ENCODE measurements around the gene UNKL.

UNKL gene

GRCh38 chr16:1349351-1349750 lies 65.2 kb downstream of the UNKL start:
- FAIRE-seq: no peak

DNA sequence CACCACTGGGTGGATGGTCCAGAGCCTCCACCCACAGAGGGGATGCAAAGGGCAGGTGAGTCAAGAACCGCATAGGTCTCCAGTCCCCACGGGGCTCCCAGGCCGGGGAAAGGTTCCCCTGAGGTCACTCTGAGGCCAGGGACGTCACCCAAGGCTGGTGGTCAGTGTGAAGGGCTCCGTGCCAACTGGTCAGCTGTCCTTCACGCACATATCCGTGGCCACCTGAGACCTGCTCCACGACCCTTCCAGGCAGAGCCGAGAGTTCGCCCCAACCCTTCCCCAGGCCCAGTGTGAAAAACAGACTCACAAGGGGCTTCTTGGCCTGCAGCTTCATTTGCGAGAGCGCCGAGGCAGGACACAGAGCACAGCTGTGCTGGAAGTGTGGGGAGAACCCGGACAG lies 65.6 kb downstream of the UNKL start:
- FAIRE-seq: no peak

DNA sequence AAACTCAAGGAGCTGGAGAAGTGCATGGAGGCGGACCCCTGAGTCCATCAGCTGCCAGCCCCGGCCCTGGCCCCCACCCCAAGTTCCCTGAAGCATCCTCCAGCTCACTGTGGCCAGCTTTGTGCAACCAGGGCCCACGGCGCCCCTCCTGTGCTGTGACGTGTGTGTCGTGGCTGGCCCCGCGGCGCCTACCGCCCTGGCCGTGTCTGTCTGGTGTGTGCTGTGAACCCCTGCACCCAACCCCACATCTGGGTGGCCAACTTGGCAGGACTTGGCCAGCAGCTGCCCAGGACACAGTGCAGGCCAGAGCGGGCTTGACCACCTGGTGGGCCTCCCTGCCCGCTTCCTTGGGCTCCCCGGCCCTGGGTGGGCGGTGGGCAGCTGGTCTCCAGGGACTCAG lies 66.1 kb downstream of the UNKL start:
- no peak for FAIRE-seq

GRCh38 chr16:1347962-1348361 lies 66.5 kb downstream of the UNKL start:
- no peak for FAIRE-seq

- FAIRE-seq: no peak
Observed at GRCh38 chr16:1347286-1347855, 67.1 kb downstream of the UNKL start.

DNA sequence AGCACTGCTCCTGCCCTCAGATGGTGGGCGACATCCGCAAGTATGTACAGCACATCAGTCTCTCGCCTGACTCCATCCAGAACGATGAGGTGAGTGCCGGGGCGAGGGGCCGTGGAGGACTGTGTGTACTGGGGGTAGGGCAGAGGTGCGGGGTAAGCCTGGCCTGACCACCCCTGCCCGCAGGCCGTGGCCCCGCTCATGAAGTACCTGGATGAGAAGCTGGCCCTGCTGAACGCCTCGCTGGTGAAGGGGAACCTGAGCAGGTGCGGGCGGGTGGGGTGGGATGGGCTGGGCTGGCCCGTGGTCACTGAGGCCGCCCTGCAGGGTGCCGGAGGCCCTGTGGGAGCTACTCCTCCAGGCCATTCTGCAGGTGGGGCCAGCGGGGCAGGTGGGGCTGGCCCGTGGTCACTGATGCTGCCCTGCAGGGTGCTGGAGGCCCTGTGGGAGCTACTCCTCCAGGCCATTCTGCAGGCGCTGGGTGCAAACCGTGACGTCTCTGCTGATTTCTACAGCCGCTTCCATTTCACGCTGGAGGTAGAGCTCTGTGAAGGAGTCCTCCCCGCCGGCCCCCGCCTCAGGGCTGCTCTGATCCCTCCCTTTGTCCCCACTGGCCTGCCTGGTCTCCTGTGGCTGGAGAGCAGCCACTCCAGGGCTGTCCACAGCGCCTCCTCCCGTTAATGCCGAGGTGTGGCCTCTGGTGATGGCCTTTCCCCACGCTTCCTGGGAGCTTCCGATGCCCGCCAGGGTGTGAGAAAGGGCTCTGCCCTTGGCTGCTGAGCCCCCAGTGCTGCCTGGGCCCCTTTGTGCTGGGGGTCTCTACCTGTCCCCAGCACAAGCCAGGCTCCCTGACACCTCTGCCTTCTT lies 67.8 kb downstream of the UNKL start:
- no peak for FAIRE-seq

DNA sequence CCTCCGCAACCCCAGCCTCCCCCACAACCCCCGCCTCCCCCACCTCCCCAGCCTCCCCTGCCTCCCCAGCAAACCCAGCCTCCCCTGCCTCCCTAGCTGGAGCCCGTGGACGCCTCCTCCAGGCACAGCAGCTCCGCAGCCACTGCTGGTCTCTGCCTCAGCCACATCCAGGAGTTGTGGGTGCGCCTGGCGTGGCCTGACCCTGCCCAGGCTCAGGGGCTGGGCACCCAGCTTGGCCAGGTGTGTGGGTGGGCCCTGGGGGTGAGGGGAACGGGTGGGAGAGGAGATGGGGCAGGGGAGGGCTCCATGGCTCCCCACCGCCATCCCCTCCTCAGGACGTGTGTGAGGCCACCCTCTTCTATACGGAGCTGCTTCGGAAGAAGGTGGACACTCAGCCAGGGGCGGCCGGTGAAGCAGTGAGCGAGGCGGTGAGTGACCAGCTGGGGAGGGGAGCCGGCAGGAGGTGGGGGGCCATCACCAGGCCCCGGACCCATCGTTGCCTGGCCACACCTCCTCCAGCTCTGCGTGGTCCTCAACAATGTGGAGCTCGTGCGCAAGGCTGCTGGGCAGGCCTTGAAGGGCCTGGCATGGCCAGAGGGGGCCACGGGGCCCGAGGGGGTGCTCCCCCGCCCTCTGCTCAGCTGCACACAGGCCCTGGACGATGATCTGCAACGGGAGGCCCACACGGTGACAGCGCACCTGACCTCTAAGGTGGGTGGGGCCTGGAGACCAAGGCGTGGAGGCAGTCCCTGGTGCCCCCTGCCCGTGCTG lies 68.7 kb downstream of the UNKL start:
- FAIRE-seq: no peak

- FAIRE-seq: no peak
Observed at GRCh38 chr16:1345087-1345486, 69.4 kb downstream of the UNKL start.

DNA sequence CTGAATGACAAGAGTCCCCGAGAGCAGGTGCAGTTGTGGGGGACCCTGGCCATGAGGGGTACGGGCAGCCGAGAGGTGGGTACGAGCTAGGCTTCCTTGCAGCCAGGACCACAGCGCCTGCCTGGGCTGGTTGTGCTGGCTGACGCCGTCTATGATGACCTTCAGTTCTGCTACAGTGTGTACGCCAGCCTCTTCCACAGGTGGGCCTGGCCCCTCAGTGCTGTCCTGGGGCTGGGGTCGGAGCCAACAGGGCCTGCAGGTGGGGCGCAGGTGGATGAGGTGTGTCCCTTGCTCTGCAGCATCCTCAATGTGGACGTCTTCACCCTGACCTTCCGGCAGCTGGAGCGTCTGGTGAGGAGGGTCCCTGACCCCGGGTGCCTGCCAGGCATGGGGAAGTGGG lies 70.0 kb downstream of the UNKL start:
- FAIRE-seq: no peak

GRCh38 chr16:1343428-1344242 lies 70.9 kb downstream of the UNKL start:
- no peak for FAIRE-seq

- FAIRE-seq: peak; percentile 69
Observed at GRCh38 chr16:1342526-1343427, 71.7 kb downstream of the UNKL start.

GRCh38 chr16:1341495-1342420 lies 72.7 kb downstream of the UNKL start:
- no peak for FAIRE-seq

GRCh38 chr16:1340730-1341494 lies 73.6 kb downstream of the UNKL start:
- no peak for FAIRE-seq

- FAIRE-seq: no peak
Observed at GRCh38 chr16:1338855-1339675, 75.4 kb downstream of the UNKL start.

- FAIRE-seq: no peak
Observed at GRCh38 chr16:1338119-1338730, 76.3 kb downstream of the UNKL start.

GRCh38 chr16:1337486-1337885 lies 77.0 kb downstream of the UNKL start:
- FAIRE-seq: no peak

- no peak for FAIRE-seq
Observed at GRCh38 chr16:1336619-1337018, 77.9 kb downstream of the UNKL start.

DNA sequence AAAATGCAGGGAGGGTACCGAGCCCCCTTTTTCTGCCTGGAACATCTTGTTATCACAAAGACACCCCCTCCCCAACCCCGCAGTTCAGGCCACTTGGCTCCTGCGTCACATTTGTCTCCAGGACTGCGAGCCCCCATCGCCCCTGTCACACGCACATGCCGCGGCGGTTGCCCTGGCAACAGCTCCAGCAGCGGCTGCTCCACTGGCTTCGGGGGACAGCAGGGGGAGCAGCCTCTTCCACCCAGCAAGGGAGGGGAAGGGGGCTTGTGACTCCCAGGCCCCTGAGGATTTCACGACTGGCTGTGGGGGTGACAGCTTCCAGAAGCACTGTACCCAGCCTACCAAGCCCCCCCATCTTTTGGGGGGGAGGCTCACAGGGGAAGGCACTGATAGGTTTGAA lies 78.5 kb downstream of the UNKL start:
- no peak for FAIRE-seq
